Fibroblast of lung (primary cell): ENCODE data around the gene PPME1. TPM values are rescaled to one million over a fixed set of nuclear protein-coding genes. Genes with fewer than 3 reads are reported as not detected.

Experiments used
- DNase-seq, 2 donors: peaks; one replicate each; pipeline versions ENCODE4 v3.0.0 to v3.0.0-alpha.2; 2010; ENCODE audit warnings: low read depth in 2 of 2
- H2AFZ ChIP-seq: 2 replicates; pipeline ENCODE4 v1.5.1; 2012; ENCODE audit warnings: low read length, control low read depth, inconsistent platforms
- H3K27ac ChIP-seq: 2 replicates; pipeline ENCODE4 v1.5.1; 2011; ENCODE audit warnings: low read length, control low read depth; ENCODE audit not compliant: insufficient read depth
- H3K27me3 ChIP-seq: 2 replicates; pipeline ENCODE4 v1.5.1; 2011; ENCODE audit warnings: mild to moderate bottlenecking, low read length; ENCODE audit not compliant: control insufficient read depth, insufficient read depth
- H3K36me3 ChIP-seq: 2 replicates; pipeline ENCODE4 v1.5.1; 2011; ENCODE audit warnings: low read length; ENCODE audit not compliant: control insufficient read depth, insufficient read depth
- H3K4me1 ChIP-seq: 2 replicates; pipeline ENCODE4 v1.5.1; 2011; ENCODE audit warnings: low read length; ENCODE audit not compliant: control insufficient read depth, insufficient read depth; ENCODE audit errors: extremely low read depth
- H3K4me2 ChIP-seq: 2 replicates; pipeline ENCODE4 v1.5.1; 2011; ENCODE audit warnings: low read length, control low read depth; ENCODE audit not compliant: insufficient read depth; ENCODE audit errors: extremely low read depth
- H3K4me3 ChIP-seq, 4 experiments: fragments of 200-600 bp in 1 of 4; sonication (generic) in 1 of 4; replicated peaks in 1 of 4; 2 replicates each; pipeline ENCODE4 v1.5.1; 2011 to 2016; ENCODE audit warnings: low read length in 4 of 4, low read depth in 3 of 4, mild to moderate bottlenecking in 3 of 4, control low read depth in 2 of 4, inconsistent platforms in 1 of 4, mixed read lengths in 1 of 4; ENCODE audit not compliant: insufficient read depth in 1 of 4; ENCODE audit errors: control extremely low read depth in 1 of 4
- H3K79me2 ChIP-seq: 2 replicates; pipeline ENCODE4 v1.5.1; 2012; ENCODE audit warnings: mild to moderate bottlenecking, low read length, inconsistent platforms; ENCODE audit not compliant: control insufficient read depth, insufficient read depth
- H3K9ac ChIP-seq: 2 replicates; pipeline ENCODE4 v1.5.1; 2011; ENCODE audit warnings: mild to moderate bottlenecking, low read length, control low read depth; ENCODE audit not compliant: insufficient read depth
- H3K9me3 ChIP-seq: 2 replicates; pipeline ENCODE4 v1.5.1; 2012; ENCODE audit warnings: low read depth, low read length; ENCODE audit not compliant: control insufficient read depth, insufficient read depth
- H4K20me1 ChIP-seq: 2 replicates; pipeline ENCODE4 v1.5.1; 2011; ENCODE audit warnings: low read length; ENCODE audit not compliant: control insufficient read depth, insufficient read depth; ENCODE audit errors: extremely low read depth
- CTCF ChIP-seq, 2 donors: IDR thresholded peaks in 1 of 2; conservative IDR thresholded peaks in 1 of 2; 1 replicate in 1 of 2; 2 replicates in 1 of 2; pipeline ENCODE4 v1.5.1; 2011 to 2012; ENCODE audit warnings: low read length in 2 of 2, control low read depth in 1 of 2, inconsistent platforms in 1 of 2, low read depth in 1 of 2, mild to moderate bottlenecking in 1 of 2
- EZH2 ChIP-seq: IDR thresholded peaks from 2 replicates; pipeline ENCODE4 v1.5.1; 2012; ENCODE audit warnings: low read length, control low read depth, mild to moderate bottlenecking; ENCODE audit errors: missing control alignments
- polyA plus RNA-seq, 2 donors: library from polyadenylated mRNA; depleted of rRNA in 1 of 2; stranded (reverse) in 1 of 2; unstranded in 1 of 2; fragments of >200 nt; gene quantifications; 2 replicates each; pipeline ENCODE4 v1.2.1, GENCODE V29; 2011 to 2012; ENCODE audit warnings: missing spikeins in 1 of 2
- total RNA-seq: library from RNA; depleted of rRNA; stranded (reverse); fragments of >200 nt; gene quantifications from 2 replicates; pipeline ENCODE4 v1.2.1, GENCODE V29; 2014

The PPME1 gene
- total and polyA plus RNA-seq, 2 donors (not counting 1 experiment from before 2014, with no cell fraction given), result 35.3 to 38.8 TPM

- no peaks in the 10 kb centered on the region for H3K79me2 ChIP-seq
- H3K4me1 ChIP-seq, result no peaks in the 10 kb centered on the region
- H2AFZ ChIP-seq, result no peak overlapping the region
- H4K20me1 ChIP-seq, result no peaks in the 10 kb centered on the region
- H3K9me3 ChIP-seq, result no peaks in the 10 kb centered on the region
- no peak overlapping the region for H3K4me3 ChIP-seq
- TF ChIP-seq EZH2, result no peak
- TF ChIP-seq CTCF (conservative IDR thresholded peaks at IDR 0.05 in 1 of 2, IDR thresholded peaks at IDR 0.05 in 1 of 2; ENCODE audit: low read depth in 1 of 2, low read length in 2 of 2), result no peak
- H3K36me3 ChIP-seq, result no peaks in the 10 kb centered on the region
- H3K4me2 ChIP-seq, result no peak overlapping the region
- DNase-seq, result no peak
- no peaks in the 10 kb centered on the region for H3K27me3 ChIP-seq
- no peak overlapping the region for H3K27ac ChIP-seq
- no peak overlapping the region for H3K9ac ChIP-seq
Measured at GRCh38 chr11:74203966-74204365, 32.9 kb downstream of the PPME1 start.

GRCh38 chr11:74204701-74205100, 33.6 kb downstream of the PPME1 start:
- Histone ChIP-seq H3K27ac (no peak overlapping the region), H4K20me1 (no peaks in the 10 kb centered on the region), H3K4me3 (no peak overlapping the region), H2AFZ (no peak overlapping the region), H3K9me3 (no peaks in the 10 kb centered on the region), H3K36me3 (no peaks in the 10 kb centered on the region), H3K4me2 (no peak overlapping the region), H3K9ac (no peak overlapping the region), H3K4me1 (no peaks in the 10 kb centered on the region), H3K79me2 (no peaks in the 10 kb centered on the region), H3K27me3 (no peaks in the 10 kb centered on the region)
- DNase-seq, result no peak
- TF ChIP-seq EZH2 (no peak), CTCF (conservative IDR thresholded peaks at IDR 0.05 in 1 of 2, IDR thresholded peaks at IDR 0.05 in 1 of 2; ENCODE audit: low read depth in 1 of 2, low read length in 2 of 2) (no peak)

GRCh38 chr11:74205181-74205580, 34.1 kb downstream of the PPME1 start:
- Histone ChIP-seq H3K27me3 (no peaks in the 10 kb centered on the region), H3K9me3 (no peaks in the 10 kb centered on the region), H3K4me1 (no peaks in the 10 kb centered on the region), H2AFZ (no peak overlapping the region), H3K79me2 (no peaks in the 10 kb centered on the region), H3K36me3 (no peaks in the 10 kb centered on the region), H4K20me1 (no peaks in the 10 kb centered on the region), H3K9ac (no peak overlapping the region), H3K4me3 (no peak overlapping the region), H3K4me2 (no peak overlapping the region), H3K27ac (no peak overlapping the region)
- no peak for DNase-seq
- no peak for TF ChIP-seq EZH2
- TF ChIP-seq CTCF (conservative IDR thresholded peaks at IDR 0.05 in 1 of 2, IDR thresholded peaks at IDR 0.05 in 1 of 2; ENCODE audit: low read depth in 1 of 2, low read length in 2 of 2), result no peak
